ENCODE measurements around the gene COL23A1. TPM values are rescaled to one million over a fixed set of nuclear protein-coding genes. Genes with fewer than 3 reads are reported as not detected.

Gene COL23A1
- total RNA-seq, 1 donor from 2014 or later = 75.2 TPM

- DNase-seq (ENCODE audit: low spot score) = peak; percentile 22
- H3K27ac Mint-ChIP-seq (ENCODE audit: unreplicated experiment) = peak overlapping the region; percentile 74
- peaks cover 61% of the 10 kb centered on the region for H3K4me1 Mint-ChIP-seq (ENCODE audit: unreplicated experiment)
- no peak for TF ChIP-seq CTCF (IDR thresholded peaks at IDR 0.05; ENCODE audit: unreplicated experiment)
- H3K9me3 Mint-ChIP-seq (ENCODE audit: unreplicated experiment) = no peaks in the 10 kb centered on the region
- peaks cover 8% of the 10 kb centered on the region for H3K36me3 Mint-ChIP-seq (ENCODE audit: low read depth, unreplicated experiment)
- peaks cover 21% of the 10 kb centered on the region for H3K27me3 Mint-ChIP-seq (ENCODE audit: unreplicated experiment)
- no peak overlapping the region for H3K4me3 Mint-ChIP-seq (ENCODE audit: unreplicated experiment)
Measured at GRCh38 chr5:178428341-178429155, 161.6 kb downstream of the COL23A1 start.

GRCh38 chr5:178427576-178428197 lies 162.5 kb downstream of the COL23A1 start:
- Mint-ChIP-seq H3K27me3 (ENCODE audit: unreplicated experiment) (peaks cover 18% of the 10 kb centered on the region), H3K4me3 (ENCODE audit: unreplicated experiment) (no peak overlapping the region), H3K36me3 (ENCODE audit: low read depth, unreplicated experiment) (peaks cover 8% of the 10 kb centered on the region), H3K9me3 (ENCODE audit: unreplicated experiment) (no peaks in the 10 kb centered on the region), H3K4me1 (ENCODE audit: unreplicated experiment) (peaks cover 52% of the 10 kb centered on the region), H3K27ac (ENCODE audit: unreplicated experiment) (peak overlapping the region; percentile 70)
- DNase-seq (ENCODE audit: low spot score) = no peak
- no peak for TF ChIP-seq CTCF (IDR thresholded peaks at IDR 0.05; ENCODE audit: unreplicated experiment)

GRCh38 chr5:178426326-178427130 lies 163.7 kb downstream of the COL23A1 start:
- H3K9me3 Mint-ChIP-seq (ENCODE audit: unreplicated experiment) = no peaks in the 10 kb centered on the region
- H3K27me3 Mint-ChIP-seq (ENCODE audit: unreplicated experiment) = peaks cover 15% of the 10 kb centered on the region
- no peak overlapping the region for H3K27ac Mint-ChIP-seq (ENCODE audit: unreplicated experiment)
- H3K36me3 Mint-ChIP-seq (ENCODE audit: low read depth, unreplicated experiment) = peaks cover 5% of the 10 kb centered on the region
- TF ChIP-seq CTCF (IDR thresholded peaks at IDR 0.05; ENCODE audit: unreplicated experiment) = no peak
- H3K4me3 Mint-ChIP-seq (ENCODE audit: unreplicated experiment) = no peak overlapping the region
- H3K4me1 Mint-ChIP-seq (ENCODE audit: unreplicated experiment) = peaks cover 45% of the 10 kb centered on the region
- no peak for DNase-seq (ENCODE audit: low spot score)

GRCh38 chr5:178425621-178426068 lies 164.5 kb downstream of the COL23A1 start:
- H3K27me3 Mint-ChIP-seq (ENCODE audit: unreplicated experiment) = peaks cover 15% of the 10 kb centered on the region
- no peak for TF ChIP-seq CTCF (IDR thresholded peaks at IDR 0.05; ENCODE audit: unreplicated experiment)
- no peak overlapping the region for H3K4me3 Mint-ChIP-seq (ENCODE audit: unreplicated experiment)
- peaks cover 1% of the 10 kb centered on the region for H3K36me3 Mint-ChIP-seq (ENCODE audit: low read depth, unreplicated experiment)
- no peak overlapping the region for H3K27ac Mint-ChIP-seq (ENCODE audit: unreplicated experiment)
- H3K4me1 Mint-ChIP-seq (ENCODE audit: unreplicated experiment) = peaks cover 43% of the 10 kb centered on the region
- no peaks in the 10 kb centered on the region for H3K9me3 Mint-ChIP-seq (ENCODE audit: unreplicated experiment)
- DNase-seq (ENCODE audit: low spot score) = no peak
